Hepatocyte (in vitro differentiated cells): ENCODE data around the gene HOXC11.

ENCODE experiments used
- CTCF ChIP-seq: fragments of 200-600 bp; sonication (generic); IDR thresholded peaks from 2 replicates; pipeline ENCODE4 v1.5.1; 2016; ENCODE audit warnings: antibody characterized with exemption, mild to moderate bottlenecking; ENCODE audit not compliant: poor library complexity
- EZH2 ChIP-seq: fragments of 200-600 bp; sonication (generic); IDR thresholded peaks from 2 replicates; pipeline ENCODE4 v1.6.1; 2016; ENCODE audit warnings: antibody characterized with exemption, mild to moderate bottlenecking, borderline replicate concordance

DNA sequence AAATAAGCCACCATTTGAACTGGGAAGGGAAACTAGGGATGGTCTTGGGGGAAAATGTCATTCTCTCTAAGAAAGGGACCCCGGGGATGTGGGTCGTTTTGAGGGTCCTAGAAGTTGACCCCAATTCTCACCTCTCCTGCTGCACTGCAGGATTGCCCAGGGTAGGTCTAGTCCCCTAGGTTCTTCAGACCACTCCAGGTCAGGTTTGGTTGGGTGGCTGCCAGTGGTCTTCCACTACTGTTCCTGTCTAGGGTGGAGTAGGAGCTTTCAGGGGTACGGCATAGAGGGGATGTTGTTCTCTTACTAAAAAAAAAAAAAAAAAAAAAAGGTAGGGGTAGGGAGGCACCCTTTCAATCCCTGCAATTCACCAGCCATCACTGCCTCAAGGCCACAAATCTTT is 43.1 kb downstream of the HOXC11 start:
- TF ChIP-seq CTCF (no peak), EZH2 (no peak)
